HG03432 (cell line): ENCODE data around the gene RYR3.

ENCODE experiments used
- ATAC-seq: cut with Tn5 transposase; IDR thresholded peaks from one replicate; pipeline ENCODE4 v1.9.1; 2021; ENCODE audit warnings: mild to moderate bottlenecking, moderate library complexity; ENCODE audit not compliant: unreplicated experiment

RYR3 gene

DNA sequence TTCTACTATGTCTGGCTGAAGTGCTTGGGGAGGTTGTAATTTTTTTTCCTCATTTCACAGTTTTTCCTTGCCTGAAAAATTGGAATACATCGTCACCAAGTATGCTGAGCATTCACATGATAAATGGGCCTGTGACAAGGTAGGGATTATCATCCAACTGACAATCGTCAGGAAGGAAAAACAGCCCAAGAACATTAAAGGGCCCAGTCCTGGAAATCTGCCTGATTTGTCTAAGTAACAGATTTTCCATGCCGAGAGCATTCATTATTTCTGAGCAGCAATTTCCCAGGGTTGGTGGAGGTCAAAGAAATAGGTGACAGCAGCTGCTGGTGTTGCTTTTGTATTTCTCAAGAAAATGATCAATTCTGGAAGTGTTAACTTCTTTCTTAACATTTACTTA, 431.5 kb downstream of the RYR3 start:
- ATAC-seq = no peak

DNA sequence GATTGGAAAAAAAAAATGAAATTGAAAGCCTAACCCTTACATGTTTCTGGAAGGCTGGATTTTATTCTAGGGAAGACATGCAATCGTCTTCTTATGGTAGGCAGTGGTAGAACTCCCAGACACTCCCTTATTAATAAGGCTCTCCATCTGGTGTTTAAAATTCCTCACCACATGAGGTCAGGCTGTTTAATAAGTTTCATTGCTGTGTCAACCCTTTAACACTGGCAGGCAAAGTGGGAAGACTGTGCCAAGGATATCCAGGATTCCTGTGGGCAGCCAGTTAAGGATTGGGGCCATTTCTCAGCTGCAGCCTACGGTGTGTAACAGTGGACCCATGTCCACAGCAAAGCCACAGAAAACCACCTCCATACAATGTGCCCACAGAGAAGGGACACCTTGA, 432.0 kb downstream of the RYR3 start:
- ATAC-seq = no peak

DNA sequence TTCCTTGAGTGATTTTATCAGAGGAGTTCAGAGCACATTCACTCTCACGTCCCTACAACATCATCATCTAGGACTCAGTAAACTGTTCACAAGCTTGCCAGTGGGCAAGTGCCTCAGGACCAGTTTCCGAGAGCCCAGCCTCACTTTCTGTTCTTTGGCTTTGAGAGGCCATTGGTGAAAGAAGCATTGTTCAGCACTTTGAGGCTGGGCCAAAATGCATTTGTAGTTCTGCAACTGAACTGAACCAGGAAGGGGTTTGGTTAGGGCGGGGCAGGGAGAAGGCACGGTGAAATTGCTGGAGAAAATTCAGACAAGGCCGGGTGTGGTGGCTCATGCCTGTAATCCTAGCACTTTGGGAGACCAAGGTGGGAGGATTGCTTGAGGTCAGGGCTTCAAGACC, 435.4 kb downstream of the RYR3 start:
- no peak for ATAC-seq

DNA sequence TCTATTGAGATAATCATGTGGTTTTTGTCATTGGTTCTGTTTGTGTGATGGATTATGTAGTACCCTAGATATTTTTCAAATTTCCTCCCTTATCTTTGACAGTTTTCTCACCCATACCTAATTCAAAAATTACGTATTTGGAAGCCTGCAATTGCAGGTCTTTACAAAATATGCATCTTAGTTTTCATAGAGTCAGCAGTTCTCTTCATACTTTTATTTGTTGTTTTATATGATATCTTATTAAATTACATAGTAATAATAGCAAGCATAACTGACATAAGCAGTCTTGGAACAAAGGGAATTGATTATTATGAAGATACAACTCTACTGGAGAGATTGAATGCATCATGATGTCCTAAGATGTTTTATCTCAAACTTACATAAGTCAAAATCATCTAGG, 442.2 kb downstream of the RYR3 start:
- ATAC-seq = no peak

DNA sequence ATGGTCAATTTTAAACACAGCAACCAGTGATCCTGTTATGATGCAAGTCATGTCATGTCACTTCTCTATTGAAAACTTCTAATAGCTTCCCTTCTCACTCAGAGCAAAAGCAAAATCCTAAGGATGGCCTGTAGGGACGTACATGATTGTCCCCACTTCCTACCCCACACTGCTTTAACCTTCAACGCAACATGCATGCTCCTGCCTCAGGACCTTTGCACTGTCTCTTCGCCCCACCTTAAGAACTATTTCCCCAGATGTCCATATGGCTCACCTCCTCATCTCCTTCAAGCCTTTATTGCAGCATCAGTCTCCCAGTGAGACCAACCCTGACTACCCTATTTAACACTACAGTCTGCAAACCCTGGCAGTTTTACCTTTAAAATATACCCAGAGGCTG, 443.5 kb downstream of the RYR3 start:
- ATAC-seq = no peak

DNA sequence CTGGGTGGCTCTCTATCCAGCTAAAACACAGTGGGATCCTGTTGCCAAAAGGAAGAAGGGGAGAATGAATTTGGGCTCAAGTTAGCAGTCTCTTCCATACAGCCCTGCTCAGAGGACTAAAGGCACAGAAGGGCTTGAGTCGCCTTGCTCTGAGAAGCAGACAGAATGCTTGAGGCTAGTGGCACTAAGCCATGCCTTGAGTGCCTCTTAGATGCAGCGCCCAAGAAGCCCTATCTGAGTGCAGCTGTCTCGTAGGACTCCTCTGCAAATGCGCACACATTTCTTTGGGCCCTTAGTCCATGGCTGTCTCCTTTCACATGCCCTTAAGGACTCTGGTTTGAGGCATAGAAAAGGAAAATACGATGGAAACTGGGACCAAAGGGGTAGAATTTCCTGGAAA, 446.2 kb downstream of the RYR3 start:
- no peak for ATAC-seq

DNA sequence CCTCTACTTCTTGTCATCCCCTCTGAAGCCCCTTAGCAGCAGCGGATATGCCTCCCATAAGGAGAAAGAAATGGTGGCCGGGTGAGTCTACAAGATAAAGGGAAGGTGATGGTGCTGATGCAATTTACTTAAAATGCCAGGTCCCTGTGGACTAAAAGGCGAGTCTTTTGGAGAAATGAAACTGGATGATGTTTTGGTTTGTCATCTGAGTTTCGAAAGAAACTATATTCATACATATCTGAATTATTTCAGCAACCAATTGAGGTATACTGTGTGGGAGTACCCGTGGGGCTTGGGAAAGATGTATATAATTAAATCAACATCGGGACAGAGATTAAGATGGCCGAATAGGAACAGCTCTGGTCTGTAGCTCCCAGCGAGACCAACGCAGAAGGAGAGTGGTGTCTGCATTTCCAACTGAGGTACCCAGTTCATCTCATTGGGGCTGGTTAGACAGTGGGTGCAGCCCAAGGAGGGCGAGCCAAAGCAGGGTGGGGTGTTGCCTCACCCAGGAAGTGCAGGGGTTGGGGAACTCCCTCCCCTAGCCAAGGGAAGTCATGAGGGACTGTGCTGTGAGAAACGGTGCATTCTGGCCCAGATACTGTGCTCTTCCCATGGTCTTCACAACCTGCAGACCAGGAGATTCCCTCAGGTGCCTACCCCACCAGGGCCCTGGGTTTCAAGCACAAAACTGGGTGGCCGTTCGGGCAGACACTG, 446.9 kb downstream of the RYR3 start:
- no peak for ATAC-seq

DNA sequence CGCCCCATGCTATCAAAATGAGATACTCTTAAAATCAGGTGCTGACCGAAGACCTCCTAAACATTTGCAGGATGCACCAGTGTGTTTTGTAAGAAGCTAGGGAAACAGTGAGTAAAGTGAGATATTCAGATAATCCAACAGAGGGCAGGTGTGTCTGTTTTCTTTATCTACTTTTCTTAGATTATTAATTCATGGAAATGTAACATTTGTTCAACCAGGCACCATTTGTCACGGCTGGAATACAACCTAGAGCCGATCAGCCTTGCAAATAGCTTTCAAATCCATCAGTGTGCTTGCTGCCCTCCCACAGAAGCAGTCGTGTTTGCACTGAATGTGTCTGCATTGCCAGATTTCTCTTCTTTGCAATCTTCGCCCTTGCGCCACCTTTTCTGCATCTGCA, 455.6 kb downstream of the RYR3 start:
- ATAC-seq = no peak

DNA sequence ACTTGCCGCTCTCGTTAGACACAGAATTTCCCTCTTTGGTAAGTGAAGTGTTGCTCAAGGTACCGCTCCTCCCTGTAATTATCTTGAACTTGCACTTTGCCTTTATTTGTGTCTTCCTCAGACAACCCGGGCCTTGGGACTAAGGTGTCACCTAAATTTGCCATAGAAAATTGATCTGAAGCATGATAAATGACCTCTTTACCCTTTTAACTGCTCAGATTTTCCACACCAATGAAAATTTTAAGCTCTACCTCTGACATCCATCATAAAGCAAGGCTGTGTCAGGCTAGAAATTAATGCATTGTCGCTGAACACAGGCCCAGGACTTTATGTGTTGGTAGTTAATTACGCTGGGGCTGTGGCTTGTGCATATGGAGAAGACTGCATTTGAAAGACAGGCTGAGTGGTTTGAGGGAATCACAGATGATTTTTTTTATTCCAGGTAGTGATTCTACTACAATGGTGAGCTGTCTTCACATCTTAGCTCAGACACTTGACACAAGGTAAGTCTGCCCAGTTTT, 458.0 kb downstream of the RYR3 start:
- ATAC-seq = no peak

DNA sequence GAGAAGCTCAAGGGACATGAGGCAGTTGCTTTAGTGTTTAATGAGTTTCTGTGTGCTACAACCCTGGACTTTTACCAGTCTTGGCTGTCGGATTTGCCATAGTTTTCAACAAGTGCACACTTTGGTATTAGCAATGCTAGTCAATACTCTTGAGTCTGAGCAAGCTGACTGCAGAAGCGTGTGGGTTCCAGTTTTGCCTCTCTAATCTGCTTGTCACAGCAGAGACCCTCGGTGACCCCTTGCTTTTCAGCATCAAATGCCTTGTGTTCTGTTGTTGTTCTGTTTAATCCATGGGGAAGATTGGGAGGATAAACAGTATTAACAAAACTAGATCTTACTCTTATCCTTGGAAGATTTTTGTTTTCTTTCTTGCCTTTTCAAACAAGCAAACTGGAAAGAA, 463.2 kb downstream of the RYR3 start:
- no peak for ATAC-seq

DNA sequence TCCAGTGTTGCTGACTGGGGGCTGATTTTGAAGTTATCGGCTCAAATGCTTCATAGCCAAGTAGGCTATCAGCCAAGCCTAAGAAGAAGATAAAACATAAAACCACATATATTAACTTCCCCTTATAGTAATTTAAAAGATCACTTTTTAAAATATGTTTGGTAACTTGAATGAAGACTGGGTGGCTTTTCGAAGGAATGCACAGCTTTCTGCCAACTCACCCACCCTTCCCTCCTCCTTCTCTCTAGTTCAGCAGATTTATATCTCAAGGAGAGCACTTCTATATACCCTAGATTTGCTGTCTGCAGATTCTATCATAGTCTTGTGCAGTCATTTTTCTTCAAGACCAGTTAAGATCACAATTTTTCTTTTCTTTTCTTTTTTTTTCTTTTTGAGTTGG, 468.1 kb downstream of the RYR3 start:
- ATAC-seq = no peak

DNA sequence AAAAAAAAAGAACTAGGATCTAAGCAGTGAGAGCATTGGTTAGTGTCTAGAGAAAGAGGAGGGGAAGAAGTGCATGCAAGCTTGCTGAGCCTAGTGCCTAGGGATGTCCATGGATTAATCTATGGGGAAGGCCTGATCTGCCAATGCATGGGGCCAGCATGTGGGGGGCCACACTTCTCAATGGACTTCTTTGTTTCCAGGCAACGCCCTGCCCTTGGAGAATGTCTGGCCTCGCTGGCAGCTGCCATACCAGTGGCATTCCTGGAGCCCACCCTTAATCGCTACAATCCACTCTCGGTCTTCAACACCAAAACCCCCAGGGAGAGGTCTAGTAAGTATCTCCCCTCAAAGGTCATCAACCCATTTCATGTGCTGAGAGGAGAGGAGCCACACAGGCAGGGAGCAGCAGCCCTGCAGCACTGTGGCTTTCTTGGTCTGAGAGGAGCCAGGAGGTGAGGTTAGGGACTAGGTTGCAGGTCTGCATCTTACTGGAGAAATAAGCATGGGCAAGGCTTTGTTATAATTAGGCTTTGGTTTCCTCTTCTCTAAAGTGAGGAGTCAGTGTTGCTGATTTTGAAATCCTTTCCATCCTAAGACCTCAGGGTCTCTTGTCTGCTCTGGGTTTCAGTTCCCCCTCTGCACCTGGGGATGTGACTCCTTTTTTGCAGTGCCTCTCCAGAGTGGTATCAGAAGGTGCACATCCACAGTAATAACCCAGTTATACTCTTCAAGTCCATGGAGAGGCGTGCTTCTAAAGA, 469.4 kb downstream of the RYR3 start:
- no peak for ATAC-seq

DNA sequence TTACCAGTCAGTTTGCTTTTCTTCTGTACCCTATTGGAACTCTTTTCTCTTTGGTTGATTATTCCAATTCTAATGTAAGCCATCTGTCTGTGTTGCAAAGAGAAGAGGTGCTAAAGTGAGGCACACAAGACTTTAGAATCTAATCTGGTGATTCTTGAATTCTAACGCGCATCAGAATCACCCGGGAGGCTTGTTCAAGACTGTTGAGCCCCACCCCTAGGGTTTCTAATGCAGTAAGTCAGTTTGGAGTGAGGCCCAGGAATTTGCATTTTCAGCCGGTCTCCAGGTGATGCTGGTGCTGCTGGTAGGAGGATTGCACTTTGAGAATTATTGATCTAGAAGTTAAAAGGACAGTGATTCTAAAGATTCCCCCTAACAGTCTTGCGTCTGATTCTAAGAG, 472.2 kb downstream of the RYR3 start:
- no peak for ATAC-seq

DNA sequence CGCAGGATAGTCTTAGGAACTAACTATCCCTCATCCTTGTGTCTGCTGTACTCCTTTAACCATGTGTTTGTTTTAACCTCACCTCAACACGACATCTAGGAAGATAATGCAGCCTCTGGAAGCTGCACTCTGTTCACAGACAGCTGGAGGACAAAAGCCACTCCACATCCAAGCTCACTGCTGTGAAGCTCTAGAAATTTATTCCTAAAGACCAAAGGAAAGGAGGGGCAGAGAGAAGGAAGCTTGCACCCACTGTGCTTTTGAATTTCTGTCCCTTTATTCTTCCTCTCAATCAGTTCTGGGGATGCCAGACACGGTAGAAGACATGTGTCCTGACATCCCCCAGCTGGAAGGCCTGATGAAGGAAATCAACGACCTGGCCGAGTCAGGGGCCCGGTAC, 474.6 kb downstream of the RYR3 start:
- ATAC-seq = no peak

DNA sequence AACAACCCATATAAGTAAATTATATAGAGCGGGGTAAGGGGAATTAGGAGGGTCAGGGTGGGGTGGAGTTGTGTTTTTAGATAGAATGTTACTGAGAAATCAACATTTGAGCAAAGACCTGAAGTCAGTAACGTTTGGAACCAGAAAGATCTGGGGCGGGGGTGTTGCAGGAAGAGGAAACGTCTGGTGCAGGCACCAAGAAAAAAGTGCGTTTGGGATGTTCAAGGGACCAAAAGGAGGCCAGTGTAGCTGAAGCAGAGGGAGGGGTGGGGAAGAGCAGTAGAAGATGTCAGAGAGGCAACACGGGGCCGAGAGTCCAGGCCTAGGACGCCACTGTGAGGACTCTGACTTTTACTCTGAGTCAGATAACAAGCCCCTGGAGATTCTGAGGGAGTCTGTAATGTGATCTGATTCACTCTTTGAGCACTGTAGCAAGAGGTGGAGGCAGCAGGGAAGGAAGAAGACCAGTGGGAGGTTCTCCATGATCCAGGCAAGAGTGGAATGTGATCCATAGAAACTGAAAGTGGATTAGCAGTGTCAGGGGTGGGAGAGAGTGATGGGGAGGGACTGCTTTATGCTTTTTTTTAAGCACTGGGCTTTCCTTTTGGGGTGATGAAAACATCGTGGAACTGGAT, 478.3 kb downstream of the RYR3 start:
- no peak for ATAC-seq

DNA sequence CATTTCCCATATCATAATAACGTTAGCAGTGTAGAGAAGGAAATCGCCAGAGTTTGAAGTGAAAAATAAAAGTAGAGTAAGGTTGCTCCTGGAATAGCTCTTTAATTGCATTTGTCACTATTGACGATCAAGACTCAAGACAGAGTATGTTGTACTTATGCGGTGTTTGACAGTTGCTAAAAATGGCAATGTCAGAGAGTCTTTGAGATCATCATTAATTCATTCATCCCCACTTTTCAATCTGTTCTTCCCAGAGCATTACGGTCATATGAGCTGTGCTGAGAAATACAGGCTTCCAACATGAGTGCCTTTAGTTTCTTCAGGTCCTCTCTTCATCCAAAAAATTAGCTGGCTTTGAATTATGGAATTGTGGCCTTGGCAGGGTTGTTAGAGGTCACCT, 483.7 kb downstream of the RYR3 start:
- no peak for ATAC-seq

DNA sequence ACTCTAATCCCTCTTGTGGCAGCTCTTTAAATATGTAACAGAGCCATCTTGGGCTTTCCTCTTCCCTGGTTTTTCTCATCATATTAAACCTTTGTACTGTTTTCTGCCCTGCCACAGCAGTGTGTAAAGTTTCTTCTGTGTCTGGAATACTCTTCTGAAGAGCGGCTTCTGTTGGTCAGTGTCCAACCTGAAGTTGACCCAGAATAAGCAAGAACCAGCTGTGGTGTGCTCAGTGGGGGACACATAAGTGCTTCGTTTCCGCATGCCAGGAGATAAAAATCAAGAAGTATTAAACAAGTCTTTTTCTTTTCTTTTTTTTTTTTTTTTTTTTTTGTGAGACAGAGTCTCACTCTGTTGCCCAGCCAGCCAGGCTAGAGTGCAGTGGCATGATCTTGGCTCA, 484.3 kb downstream of the RYR3 start:
- ATAC-seq = no peak

DNA sequence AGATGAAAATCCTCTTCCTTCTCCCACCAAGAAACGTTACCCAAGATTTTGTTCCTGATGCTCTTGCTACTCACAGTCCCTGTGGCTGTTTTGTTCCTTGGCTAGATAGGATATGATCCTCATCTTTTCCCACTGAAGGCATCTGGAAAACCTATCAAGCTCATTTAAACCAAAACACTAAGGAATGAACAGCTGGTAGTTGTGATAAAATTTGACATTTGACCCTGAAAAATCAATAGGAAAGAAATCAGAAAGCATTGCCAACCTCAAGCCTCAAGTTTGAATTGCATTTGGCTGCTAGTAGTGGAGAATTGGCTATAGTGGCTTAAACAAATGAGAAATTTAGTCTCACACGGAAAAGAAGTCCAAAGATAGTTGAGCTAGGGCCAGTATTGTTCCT, 486.9 kb downstream of the RYR3 start:
- ATAC-seq = no peak

DNA sequence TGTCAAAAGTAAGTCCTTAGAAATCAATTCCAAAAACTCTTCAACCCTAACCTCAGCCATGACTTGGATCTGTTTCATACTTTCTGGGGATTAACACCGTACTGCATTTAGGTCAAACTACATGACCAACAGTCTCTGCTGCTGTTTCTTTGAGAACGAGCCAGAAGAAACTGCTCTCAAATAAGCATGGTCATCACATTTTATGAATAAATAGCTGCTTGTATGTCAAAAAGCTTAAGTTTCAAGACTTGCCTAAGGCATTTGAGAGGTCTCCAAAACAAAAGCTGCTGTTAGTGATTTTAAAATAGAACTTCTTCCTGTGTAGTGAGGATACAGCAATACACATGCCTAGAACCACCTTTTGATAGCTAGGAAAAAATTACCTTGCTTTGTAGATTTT, 491.2 kb downstream of the RYR3 start:
- ATAC-seq = no peak

DNA sequence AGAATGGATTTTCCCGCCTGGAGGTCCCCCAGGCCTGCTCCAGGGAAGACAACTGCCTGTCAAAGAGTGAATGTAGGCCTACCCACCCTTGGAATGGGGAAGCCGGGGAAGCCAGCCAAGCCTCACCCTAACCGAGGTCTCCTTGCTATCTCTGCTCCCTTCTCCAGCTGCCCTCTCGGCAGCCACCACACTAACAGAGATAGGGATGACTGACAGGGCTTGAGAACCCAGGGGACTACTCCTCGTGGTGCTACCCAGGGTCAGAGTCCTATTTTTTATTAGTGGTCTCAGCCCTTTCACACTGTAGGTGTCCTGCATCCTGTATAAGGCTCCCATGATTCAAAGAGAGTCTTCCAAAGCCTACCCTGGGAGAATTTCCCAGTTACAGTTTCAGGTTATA, 496.9 kb downstream of the RYR3 start:
- no peak for ATAC-seq

DNA sequence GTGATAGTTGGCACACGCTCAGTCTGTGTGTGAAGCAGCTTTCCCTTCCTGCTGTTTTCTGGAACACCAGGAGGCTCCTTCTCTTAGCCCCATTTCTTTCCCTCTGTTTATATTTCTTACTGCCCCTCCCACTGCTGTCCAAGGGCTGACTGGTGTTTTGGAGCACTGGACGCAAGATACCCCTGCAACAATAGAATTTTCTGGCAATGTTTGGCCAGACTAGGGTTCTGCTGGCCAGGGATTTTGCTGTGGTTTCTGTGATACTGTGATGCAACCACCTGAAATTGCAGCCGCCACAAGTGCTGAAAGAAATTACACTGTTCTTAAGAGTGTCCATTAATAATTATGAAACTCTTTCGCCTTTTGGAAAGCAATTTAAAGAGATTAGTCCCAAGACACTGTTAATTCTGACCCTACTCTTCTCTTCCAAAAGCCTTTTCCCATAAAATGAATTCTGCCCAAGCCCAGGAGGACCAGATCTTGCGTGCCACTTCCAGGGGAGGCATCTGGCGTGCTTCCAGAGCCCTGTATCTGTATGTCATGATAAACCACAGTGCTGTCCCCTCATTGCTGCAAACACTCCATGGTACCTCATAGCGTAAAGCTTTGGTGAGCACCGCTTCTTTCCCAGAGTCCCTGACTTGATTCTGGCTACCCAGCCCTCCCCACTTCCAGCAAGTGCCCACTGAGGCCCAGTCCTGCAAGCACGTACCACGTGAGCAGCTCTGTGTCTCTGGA, 498.1 kb downstream of the RYR3 start:
- no peak for ATAC-seq
